ENCODE measurements around the gene KLF11.
A peak's percentile ranks its signal among the peaks of the same experiment; 100 is the strongest.

KLF11 gene

DNA sequence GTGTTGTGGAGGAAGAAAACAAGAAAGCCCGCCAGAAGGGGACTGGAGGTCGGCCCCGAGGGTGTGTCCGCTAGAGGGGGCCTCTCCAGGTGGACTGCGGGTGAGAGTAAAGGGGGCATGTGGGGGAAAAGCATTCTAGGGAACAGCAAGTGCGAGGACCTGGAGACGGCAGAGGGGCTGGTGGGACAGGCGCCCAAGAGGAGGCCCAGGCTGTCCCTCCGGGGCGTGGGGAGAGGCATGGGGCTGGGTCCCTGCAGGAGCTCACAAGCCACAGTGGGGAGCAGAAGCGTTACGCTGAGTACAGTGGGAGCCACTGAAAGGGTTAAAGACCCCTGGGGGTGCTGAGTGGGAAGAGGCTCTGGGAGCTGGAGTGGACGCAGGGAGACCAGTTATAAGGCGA lies 1.6 kb upstream of the KLF11 start:
- FAIRE-seq (no peak), DNase-seq (ENCODE audit: low spot score) (no peak)

DNA sequence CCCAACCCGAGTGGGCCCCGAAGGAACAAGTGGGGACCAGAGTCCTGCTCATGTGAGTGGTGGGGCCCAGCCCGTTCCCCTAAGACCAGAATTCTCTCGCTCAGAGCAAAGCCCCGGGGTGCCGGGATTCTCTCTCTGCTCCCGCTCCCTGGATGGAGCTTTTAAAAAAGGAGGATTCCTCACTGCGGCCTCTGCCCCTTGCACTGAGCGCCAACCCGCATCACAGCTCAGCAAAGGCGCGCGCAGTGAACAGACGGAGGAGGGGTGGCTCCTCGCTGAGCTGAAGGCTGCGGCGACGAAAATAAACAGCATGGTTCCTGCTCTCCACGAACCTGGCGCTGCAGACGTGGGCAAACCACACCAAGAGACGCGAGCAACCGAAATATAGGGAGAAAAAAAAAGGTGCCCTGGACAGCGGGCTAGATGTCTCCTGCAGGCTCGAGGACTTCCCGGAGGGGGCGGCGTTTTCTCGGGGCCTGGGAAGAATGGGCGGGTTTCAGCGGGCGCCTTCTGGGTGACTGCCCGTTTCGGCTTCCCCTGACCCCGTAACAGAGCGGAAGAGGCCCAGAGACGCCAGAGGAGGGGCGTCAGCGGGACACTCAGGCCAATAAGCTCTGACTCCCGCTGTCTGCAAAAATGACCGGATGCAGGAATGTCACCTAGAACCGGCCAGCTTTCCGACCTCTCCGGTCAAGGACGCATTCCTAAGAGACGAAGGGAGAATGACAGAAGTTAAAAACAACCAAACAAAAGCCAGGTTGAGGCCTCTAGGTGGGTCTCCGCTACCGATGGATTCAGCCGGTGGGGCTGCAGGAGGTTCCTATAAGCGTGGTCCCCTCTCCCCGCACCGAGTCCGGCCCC lies 819 bp upstream of the KLF11 start:
- DNase-seq (ENCODE audit: low spot score) = peak; percentile 72

DNA sequence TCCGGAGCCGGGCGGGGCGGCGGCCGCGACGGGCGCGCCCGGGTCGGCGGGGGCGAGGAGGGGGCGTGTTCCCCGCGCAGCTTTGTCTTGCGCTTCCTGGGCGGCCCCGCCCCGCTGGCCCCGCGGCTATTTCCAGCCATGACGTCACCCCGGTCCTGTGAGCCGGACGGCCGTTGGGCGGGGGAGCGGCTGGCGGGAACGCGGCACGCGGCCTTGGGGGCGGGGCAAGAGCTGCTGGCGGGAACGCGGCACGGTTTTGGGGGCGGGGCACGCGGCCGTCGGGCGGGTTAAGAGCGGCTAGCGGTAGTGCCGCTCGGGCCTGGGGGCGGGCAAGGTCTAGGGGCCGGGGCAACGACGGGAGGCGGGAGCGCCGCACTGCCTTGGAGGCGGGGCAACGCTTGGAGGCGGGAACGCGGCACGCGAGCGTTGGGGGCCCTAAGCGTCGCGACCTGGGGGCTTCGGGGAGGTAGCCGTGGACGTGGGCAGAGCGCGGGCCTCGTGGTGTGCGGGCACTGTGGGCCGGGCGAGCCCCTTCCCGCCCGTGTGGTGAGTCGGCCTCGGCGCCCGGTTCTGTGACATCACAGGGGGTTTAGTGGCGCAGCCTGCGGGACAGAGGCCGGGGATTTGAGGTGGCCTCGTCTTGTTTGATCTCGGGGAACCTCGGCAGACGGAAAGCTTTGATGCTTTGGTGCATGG lies 704 bp downstream of the KLF11 start:
- DNase-seq (ENCODE audit: low spot score) (peak; percentile 87), FAIRE-seq (no peak)

More for the DNA sequence above, 819 bp upstream of the KLF11 start:
- no peak for FAIRE-seq

DNA sequence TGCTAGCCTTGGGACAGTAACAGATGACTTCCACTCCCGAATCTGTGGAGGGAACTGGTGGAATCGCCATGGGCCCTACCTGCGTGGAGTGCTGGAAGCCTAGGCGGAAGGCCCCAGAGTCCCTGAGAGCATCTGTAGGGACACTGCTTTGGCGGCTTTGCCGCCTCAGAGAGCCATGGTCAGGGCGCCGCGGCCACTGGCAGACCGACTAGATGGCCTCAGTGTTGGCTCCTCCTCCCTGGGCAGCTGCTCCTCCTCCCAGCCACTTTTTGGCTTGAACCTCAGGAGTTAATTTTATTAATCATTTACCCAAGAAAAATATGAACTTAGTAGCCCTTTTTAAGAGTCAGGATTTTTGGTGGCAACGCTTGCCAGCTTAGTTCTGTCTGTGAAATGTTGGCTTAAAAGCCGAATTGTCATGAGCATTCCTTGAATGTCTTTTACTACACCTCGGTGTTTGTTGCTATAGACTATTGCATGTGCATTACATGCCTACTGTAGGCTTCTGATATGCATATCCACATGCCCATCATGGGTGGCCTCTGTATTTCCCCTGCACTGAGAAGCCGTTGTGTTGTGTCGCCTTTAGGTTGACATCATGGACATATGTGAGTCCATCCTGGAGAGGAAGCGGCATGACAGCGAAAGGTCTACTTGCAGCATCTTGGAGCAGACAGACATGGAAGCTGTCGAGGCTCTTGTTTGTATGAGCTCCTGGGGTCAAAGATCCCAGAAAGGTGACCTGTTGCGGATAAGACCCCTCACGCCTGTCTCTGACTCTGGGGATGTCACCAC lies 2.4 kb downstream of the KLF11 start:
- FAIRE-seq = no peak
- DNase-seq (ENCODE audit: low spot score) = no peak

DNA sequence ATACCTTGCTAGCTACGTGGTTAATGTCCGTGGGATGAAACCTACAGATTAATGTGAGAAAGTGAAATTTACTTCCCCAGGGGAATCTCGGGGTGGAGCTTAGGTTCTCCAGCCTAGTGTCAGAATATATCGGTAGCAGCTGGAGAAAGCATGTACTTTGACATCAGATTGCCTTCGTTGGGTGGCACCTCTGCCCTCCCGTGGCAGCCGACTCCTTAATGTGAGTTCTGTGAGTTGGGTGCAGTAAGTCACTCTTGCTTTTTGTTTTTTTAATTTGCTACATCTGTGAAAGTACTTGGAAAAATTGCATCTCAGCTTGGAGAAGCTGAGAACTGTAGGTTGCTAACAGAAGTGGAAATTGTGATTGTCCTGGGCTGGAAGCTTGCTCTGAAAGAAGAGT lies 3.6 kb downstream of the KLF11 start:
- DNase-seq (ENCODE audit: low spot score) = no peak
- no peak for FAIRE-seq

DNA sequence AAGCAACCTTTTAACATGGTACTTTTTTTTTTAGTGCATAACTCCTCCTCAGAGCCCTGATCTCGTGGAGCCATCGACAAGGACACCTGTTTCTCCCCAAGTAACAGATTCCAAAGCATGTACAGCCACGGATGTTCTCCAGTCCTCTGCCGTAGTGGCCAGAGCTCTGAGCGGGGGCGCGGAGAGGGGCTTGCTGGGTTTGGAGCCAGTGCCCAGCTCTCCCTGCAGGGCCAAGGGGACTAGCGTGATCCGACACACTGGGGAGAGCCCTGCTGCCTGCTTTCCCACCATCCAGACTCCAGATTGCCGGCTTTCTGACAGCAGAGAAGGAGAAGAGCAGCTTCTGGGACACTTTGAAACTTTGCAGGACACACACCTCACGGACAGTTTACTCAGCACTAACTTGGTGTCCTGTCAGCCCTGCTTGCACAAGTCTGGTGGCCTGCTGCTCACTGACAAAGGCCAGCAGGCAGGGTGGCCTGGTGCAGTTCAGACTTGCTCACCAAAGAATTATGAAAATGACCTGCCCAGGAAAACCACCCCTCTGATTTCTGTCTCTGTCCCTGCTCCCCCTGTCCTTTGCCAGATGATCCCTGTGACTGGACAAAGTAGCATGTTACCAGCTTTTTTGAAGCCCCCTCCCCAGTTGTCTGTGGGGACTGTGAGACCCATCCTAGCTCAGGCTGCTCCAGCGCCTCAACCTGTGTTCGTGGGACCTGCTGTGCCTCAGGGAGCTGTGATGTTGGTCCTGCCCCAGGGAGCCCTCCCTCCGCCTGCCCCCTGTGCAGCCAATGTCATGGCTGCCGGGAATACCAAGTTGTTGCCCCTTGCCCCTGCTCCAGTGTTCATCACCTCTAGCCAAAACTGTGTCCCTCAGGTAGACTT lies 4.5 kb downstream of the KLF11 start:
- FAIRE-seq = no peak
- no peak for DNase-seq (ENCODE audit: low spot score)

DNA sequence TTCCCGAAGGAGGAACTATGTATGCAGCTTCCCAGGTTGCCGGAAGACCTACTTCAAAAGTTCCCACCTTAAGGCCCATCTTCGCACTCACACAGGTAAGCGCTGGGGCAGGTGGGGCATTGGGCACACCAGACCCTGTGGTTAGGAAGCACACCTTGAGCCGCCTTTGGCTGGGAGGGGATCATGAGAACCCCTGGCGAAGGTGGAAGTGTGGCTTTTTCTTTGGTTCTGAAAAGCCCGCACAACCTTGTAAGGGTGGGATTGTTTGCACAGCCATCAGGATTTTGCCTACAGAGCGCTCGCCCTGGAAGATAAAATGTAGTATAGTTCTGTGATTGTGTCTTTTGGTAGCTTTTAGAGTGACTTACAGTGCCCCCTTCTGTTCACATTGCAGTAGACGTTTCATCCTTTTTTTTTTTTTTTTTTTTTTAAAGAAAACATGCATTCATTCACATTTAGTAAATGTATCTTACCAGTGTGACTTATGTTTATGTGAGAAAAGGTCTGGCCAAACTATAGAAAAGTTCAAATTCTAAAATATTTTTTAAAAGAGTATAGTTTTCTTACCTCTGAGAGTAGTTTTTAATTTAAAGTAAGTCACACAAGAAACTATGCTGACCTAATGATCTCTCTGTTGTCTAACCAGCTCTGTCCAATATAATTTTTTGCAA lies 5.3 kb downstream of the KLF11 start:
- DNase-seq (ENCODE audit: low spot score) (peak; percentile 50), FAIRE-seq (peak; percentile 71)

DNA sequence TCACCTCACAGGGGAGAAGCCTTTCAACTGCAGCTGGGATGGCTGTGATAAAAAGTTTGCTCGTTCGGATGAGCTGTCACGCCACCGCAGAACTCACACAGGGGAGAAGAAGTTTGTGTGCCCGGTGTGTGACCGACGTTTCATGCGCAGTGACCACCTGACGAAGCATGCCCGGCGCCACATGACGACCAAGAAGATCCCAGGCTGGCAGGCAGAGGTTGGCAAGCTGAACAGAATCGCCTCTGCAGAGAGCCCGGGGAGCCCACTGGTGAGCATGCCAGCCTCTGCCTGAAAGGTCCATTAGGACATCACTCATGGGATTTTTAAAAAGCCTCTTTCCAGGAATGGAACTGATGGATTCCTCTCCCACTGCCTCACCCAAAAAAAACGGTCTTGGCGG lies 8.9 kb downstream of the KLF11 start:
- DNase-seq (ENCODE audit: low spot score) (no peak), FAIRE-seq (no peak)

DNA sequence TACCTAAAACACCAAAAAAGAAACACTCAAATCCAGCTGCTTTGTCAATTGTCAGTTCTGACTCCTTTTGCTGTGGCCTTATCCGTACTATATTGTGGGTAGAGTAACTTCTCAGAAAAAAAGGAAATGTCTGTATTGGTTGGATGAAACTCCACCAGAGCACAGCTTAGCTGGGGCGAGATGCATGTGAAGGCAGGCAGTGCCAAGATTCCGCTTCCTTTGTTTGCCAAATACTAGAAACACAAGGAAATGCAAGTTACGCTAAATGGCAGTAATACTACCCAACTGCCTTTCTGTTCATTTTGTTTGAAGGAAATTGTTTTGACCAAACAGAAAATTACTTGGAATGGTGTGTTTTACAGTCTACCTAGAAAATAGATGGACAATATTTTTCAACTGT lies 10.0 kb downstream of the KLF11 start:
- no peak for FAIRE-seq
- DNase-seq (ENCODE audit: low spot score) = no peak

DNA sequence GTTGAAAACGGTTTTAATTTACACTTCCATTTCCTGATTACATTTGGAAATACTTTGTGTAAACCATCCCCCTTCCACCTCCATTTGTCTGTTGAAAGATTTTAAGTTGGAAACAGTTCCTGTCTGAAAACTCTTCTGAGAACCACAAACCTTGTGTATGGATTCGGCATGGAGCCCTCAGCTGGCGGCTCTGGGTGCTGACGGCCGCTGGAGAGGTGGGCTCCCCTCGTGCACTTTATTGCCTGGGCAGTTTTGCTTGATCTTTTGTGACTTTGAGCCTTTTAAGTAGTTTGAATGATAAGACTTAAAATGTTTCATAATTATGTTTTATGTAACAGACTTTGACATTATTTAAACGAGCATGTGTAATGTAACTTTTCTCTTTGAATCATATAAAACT lies 11.1 kb downstream of the KLF11 start:
- FAIRE-seq = no peak

DNA sequence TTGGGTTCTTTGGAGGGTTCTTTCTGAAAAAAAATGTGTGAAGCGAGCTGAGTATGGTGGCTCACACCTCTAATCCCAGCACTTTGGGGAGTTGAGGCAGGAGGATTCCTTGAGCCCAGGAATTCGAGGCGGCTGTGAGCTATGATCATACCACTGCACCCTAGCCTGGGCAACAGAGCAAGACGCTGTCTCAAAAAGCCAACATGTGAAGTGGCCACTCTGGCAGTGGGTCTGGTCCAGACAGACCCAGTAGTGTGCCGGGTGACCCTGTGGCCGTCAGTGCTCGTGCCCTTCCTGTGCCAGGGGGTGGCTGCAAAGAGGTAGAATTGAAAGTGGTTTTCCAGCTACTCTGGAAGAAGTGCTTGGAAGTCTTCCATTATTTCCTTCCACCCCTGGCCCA lies 11.6 kb downstream of the KLF11 start:
- no peak for DNase-seq (ENCODE audit: low spot score)
- no peak for FAIRE-seq

More for the DNA sequence above, 11.1 kb downstream of the KLF11 start:
- DNase-seq (ENCODE audit: low spot score) = no peak

DNA sequence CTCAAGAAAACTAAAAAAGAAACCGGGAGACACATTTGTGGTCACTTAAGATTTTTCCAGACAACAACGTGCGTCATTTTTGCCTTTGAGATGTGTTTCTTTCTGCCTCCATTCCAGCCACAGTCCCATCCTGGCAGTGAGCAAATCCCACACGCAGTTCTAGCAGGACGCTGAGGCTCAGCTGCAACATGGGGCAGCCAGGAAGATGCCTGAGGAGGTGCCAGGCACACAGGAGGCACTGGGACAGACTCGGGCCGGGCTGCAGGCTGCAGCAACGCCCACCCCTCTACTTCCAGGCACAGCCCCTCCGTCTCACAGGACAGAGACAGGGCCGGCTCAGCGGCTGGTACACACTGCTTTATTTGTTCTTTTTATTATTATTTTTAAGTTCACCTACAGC lies 13.1 kb downstream of the KLF11 start:
- FAIRE-seq (no peak), DNase-seq (ENCODE audit: low spot score) (no peak)

DNA sequence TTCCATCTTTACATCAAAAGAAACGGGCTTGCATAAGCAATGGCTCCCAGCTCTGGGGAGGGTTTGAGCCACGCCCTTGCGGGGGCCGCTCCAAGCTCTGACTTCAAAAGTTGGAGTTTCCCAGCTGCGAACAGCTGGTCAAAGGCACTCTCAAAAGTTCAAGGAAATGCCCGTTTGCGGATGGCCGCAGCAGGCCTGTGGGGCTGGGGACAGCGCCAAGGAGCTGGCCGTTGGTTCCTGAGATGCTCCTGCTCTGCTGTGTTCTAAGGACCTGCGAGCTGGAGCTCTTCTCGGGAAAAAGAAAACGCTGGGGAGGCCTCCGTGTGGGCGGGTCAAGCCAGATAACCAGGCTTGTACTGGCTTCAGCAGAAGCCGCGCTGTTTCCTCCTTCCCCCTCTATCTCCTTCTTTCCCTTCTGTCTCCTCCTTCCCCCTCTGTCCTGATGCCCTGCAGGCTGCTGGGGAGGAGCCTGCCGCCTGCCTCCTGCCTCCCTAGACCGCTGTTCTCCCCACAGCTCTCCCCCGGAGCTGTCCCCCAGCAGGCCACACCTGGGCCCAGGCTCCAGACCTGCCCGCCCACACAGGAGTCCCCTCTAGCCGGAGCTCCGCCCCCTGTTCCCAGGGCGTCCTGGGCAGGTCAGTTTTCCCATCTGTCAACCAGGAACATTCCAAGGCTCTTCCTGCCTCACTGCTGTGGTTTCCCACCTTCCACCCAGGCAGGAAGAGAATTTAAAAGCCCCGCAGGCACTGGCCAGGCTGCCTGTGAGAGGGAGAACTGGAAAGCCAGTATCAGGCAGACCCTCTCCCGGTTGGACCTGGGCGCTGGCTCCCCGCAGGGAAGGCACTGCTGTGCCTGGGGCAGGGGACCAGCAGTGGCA lies 14.1 kb downstream of the KLF11 start:
- DNase-seq (ENCODE audit: low spot score) (peak; percentile 68), FAIRE-seq (no peak)

DNA sequence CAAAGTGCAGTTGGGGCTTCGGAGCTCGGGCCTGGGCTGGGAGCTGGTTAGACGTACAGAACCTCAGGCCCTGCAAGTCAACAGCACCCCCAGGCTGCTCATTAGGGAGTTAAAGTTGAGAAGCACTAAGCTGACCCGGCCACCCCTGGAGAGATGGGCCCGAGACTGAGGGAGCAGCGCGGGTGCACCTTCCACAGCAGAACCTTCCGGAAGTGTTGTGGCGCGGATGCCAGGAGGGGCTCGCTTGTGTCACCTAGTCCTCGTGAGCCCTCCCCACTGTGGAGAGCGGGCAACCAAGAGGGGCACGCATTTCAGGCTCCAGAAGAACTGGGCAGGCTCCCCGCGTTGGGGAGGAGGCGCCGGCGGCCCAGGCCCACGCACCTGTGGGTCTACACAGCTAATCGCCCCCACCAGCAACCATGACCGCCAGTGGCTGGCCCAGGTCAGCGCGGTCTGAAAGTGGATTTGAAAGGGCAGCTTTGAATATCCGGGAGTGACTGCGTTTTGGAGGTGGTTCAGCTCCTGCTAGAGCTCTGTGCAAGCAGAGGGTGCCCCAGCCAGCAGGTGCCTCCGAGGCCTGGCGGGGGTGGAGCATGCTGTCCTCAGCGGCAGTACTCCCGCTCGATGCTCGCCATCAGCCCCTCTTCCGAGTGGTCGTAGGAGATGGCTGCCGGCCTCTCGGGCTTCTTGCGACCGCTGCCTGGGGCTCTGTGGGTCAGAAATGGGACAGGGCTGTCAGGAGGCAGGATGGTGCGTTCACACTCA lies 15.1 kb downstream of the KLF11 start:
- FAIRE-seq (no peak), DNase-seq (ENCODE audit: low spot score) (no peak)

DNA sequence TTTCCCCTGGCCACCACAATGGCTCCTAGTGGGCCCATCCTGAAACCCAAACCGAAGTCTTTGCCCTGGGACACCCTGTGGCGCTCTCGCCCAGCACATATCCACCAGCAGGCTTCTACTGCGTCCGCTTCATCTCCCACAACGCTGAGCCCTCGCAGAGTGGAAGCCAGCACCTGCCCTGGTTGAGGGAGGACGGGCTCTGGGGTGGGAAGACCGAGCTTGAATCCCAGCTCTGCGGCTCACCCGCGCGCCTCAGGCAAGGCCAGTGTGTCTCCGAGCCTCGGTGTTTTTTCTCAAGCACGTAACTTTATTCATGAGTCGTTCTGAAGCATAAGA lies 15.6 kb downstream of the KLF11 start:
- no peak for FAIRE-seq

DNA sequence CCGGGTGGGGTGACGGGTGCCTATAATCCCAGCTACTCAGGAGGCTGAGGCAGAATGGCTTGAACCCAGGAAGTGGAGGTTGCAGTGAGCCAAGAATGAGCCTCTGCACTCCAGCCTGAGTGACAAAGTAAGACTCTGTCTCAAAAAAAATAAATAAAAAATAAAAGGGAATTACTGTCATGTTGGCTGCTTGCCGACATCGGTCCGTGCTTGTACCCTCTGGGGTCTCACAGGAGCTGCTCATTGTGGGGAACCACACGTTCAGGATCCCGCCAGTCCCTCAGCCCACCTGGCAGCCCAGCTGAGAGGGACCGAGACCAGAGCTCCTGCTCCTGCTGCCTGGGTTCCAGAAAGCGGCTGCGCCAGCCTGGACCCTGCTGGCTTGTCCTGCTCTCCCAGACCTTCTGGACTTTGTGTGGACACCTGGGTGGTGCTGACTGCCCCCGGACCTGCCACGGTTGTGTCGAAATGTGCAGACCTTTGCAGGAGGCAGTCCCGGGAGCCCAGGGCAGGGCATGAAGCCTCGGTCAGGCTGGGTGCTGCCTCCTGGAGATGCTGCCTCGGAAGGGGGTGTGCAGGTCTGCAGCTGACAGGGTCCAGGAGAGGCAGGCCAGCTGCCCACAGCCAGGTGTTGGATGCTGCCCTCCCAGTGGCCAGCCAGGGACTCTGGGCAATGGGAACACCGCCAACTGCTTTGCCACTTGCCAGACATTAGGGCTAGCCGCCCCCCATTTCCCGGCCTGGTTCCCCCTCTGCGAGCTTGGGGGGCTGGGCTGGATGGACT lies 16.4 kb downstream of the KLF11 start:
- no peak for DNase-seq (ENCODE audit: low spot score)

More for the DNA sequence above, 15.6 kb downstream of the KLF11 start:
- DNase-seq (ENCODE audit: low spot score) = no peak

DNA sequence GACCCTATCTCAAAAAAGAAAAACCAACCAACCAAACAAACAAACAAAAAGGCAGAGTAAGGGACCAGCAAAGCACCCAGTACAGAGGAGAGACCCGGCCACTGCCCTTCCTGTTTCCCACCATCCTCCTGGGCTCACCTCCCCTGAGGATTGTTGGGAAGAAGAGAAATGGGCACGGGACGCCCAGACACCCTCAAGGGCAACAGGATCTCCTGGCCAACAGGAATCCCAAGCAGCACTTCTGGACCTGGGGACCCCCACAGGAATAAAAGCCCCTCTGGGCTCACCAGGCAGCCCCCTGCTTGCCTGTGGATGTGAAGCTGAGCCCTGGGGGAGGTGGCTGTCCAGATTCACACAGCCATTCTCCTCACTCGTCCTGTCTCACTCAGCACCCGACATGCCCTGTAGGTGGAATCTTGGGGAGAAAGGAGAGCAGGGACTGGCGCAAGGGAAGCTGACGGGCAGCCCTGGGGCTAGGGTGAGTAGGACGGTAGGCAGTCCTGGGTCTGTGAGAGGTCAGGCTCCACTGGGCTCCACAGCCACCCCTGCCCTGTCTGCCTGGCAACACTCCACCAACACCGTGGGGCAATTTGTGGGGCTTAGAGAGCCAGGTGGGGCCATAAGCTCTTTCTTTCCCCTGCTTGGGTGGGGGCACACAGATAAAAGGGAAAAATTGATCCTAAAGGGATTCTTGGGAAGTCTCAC lies 18.0 kb downstream of the KLF11 start:
- DNase-seq (ENCODE audit: low spot score) (no peak), FAIRE-seq (no peak)

More for the DNA sequence above, 16.4 kb downstream of the KLF11 start:
- FAIRE-seq = no peak

Data from RCC 7860 (cell line).